ENCODE results near the gene NYNRIN. TPM values are rescaled to one million over a fixed set of nuclear protein-coding genes. Genes with fewer than 3 reads are reported as not detected.
"Not testable (repeated sequence)": the region's sequence is repeated elsewhere in the genome, so short reads cannot be mapped to it uniquely, and the experiment has no call there.

Gene NYNRIN
- total RNA-seq, 1 experiment from 2014 or later, result 25.1 TPM

DNA sequence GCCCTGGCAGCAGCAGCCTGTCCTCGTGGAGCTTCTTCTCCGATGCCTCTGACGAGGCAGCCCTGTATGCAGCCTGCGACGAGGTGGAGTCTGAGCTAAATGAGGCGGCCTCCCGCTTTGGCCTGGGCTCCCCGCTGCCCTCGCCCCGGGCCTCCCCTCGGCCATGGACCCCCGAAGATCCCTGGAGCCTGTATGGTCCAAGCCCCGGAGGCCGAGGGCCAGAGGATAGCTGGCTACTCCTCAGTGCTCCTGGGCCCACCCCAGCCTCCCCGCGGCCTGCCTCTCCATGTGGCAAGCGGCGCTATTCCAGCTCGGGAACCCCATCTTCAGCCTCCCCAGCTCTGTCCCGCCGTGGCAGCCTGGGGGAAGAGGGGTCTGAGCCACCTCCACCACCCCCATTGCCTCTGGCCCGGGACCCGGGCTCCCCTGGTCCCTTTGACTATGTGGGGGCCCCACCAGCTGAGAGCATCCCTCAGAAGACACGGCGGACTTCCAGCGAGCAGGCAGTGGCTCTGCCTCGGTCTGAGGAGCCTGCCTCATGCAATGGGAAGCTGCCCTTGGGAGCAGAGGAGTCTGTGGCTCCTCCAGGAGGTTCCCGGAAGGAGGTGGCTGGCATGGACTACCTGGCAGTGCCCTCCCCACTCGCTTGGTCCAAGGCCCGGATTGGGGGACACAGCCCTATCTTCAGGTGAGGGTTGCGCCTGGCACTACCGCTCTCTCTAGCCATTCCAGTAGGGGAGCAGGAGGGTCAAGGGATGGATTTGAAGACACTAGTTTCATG, 28.7 kb upstream of the NYNRIN start:
- DNase-seq (ENCODE audit: low spot score), result no peak

DNA sequence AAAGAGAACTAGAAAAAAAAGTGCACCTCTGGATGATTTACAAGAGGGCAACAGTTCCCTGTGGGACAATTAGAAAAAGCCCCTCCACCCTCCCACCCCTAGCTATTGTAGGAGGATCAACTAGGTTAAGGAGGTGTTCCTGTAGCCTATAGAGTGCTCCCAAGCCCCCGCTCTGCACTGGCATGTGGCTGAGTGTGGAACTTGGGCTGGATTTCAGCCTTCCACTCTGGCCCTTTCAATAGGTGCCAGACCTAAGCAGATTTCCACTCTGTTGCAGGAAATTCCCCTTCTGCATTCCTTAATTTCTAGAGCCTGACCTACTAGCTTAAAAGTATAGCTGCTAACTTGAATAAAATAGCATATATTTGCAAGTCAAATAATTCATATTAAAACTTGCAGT, 28.1 kb upstream of the NYNRIN start:
- DNase-seq (ENCODE audit: low spot score), result no peak

DNA sequence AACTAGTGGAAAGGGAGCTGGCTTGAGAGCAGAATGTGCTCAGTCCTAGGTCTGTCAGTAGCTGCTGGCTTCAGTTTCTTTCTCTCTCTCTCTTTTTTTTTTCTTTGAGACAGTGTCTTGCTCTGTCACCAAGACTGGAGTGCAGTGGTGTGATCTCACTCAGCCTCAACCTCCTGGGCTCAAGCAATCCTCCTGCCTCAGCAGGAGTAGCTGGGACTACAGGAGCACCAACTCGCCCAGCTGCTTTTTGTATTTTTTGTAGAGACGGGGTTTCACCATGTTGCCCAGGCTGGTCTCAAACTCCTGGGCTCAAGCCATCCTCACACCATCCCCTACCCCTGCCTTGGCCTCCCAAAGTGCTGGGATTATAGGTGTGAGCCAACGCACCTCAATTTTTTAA, 27.2 kb upstream of the NYNRIN start:
- not testable (repeated sequence) for DNase-seq (ENCODE audit: low spot score)

DNA sequence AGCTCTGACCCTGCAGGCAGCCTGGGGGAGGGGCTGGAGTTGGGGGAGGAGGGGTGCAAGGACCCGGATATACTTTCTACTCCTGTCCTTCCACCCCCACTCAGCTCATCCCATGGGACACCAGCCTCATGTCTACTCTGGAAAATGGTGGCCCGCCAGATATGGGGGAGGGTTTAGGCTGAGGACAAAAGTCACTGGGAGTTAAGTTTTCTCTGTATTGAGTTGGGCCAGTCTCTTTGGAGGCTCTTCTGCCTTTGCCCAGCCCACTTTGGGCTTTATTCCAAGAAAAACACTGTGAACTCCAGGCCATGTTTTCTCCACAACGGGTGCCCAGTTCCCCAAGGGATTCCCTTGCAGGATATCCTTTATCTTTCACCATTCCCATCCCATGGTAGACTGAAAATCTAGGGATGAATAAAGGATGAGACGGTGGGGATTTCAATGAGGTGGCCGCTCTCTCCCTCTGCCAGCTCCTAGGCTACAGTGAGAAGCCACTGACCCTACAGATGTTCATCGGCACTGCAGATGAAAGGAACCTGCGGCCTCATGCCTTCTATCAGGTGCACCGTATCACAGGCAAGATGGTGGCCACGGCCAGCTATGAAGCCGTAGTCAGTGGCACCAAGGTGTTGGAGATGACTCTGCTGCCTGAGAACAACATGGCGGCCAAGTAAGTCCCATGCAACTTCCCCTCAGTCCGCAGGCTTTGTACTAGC, 25.9 kb upstream of the NYNRIN start:
- no peak for DNase-seq (ENCODE audit: low spot score)

DNA sequence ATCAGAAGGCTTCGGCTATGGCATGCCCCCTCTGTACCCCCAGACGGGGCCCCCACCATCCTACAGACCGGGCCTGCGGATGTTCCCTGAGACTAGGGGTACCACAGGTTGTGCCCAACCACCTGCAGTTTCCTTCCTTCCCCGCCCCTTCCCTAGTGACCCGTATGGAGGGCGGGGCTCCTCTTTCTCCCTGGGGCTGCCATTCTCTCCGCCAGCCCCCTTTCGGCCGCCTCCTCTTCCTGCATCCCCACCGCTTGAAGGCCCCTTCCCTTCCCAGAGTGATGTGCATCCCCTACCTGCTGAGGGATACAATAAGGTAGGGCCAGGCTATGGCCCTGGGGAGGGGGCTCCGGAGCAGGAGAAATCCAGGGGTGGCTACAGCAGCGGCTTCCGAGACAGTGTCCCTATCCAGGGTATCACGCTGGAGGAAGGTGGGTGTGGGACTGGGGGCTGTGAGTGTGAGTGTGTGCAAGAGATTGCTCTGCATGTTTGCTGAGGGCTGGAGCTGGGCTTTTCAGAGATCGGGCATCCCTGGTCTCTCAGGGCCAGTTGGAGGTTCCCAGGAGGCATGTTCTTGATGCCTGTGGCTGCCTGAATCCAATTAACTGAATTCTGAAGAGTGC, 22.2 kb upstream of the NYNRIN start:
- no peak for DNase-seq (ENCODE audit: low spot score)

DNA sequence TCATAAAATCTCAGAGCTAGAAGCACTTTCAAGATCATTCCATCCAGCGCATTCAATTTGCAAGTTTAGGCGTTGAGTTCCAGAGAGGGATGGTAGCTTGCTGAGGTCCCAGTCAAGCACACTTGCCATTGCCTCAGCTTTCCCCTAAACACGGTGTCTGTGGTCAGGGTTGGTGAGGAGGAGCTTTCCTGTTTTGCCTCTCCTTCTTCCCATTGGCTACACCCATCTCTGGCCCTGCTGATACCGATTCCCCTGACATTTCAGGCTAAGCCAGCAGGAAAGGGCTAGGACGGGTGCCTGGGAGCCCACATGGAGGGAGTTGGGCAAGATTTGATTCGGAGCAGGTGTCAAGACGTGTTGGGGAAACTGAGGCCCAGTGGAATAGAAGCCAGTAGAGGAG, 21.7 kb upstream of the NYNRIN start:
- DNase-seq (ENCODE audit: low spot score), result no peak

DNA sequence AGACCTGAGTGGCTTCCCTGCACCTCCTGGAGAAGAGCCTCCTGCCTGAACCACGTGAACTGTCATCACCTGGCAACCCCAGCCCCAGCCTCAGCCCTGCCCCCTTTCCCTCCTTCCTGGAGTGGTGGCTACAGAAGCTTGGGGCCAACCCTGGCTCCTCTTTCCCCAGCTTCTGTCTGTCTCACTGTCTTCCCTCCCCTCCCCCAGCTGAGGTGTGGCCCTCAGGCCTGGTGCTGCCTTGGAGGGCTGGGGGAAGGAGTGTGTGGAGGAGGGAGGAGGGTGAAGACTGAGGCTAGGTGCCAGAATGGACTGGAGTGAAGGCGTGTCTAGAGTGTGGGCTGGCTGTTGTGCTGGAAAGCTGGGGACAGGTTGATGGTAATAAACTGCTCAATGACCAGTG, 21.1 kb upstream of the NYNRIN start:
- no peak for DNase-seq (ENCODE audit: low spot score)

DNA sequence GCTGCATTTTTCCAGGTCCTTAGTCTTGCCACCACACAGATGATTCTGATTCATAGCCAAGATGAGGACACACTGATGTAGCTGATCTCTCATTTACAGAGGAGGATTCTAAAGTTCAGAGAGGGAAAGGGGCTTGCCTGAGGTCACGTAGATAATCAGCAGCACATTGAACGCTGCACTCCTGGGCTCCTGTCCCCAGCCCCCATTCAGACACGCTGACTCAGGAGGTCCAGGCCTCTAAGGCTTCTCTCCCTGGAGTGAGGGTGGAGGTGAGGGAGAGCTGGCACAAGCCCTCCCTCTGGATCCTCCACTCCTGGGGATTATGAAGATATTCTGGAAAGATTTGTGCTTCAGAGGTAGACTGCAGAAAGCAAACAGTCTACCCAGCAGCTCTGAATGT, 20.5 kb upstream of the NYNRIN start:
- DNase-seq (ENCODE audit: low spot score), result no peak

DNA sequence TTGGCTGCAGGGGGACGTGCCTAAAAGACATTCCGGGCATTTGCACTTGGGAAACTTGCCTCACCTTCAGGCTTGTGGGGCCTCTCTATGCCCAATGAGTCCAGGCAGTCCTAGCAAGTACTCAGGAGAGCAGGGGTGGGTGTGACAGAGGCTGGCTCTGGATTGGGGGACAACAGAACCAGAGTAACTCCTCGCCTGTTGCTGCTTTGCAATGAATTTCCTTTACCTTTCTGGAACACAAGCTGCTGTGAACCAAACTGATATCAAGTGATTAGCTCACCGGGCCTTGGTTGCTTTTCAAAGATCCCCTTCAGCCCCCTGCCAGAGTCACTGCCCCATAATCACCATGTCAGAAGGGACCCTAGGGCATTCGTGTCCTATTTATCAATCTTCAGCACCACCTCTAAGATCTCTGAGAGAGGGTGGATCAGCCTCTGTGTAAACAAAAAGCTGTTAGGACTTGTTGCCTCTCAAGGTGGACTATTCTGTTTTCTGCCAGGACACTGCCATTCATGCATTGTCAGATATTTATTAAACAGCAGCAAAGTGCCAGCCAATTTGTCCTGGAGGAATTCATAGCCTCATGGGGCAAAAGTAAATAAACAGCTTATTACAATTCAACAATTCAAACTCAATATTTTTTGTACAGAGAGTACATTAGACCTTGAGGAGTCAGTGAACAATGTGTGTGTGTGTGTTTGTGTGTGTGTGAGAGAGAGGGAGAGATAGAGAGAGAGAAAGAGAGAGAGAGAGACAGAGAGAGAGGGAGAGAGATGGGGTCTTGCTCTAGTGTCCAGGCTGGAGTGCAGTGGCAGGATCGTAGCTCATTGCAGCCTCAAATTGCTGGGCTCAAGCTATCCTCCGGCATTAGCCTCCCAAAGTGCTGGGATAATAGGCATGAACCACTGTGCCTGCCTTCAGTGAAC, 19.6 kb upstream of the NYNRIN start:
- DNase-seq (ENCODE audit: low spot score), result no peak

DNA sequence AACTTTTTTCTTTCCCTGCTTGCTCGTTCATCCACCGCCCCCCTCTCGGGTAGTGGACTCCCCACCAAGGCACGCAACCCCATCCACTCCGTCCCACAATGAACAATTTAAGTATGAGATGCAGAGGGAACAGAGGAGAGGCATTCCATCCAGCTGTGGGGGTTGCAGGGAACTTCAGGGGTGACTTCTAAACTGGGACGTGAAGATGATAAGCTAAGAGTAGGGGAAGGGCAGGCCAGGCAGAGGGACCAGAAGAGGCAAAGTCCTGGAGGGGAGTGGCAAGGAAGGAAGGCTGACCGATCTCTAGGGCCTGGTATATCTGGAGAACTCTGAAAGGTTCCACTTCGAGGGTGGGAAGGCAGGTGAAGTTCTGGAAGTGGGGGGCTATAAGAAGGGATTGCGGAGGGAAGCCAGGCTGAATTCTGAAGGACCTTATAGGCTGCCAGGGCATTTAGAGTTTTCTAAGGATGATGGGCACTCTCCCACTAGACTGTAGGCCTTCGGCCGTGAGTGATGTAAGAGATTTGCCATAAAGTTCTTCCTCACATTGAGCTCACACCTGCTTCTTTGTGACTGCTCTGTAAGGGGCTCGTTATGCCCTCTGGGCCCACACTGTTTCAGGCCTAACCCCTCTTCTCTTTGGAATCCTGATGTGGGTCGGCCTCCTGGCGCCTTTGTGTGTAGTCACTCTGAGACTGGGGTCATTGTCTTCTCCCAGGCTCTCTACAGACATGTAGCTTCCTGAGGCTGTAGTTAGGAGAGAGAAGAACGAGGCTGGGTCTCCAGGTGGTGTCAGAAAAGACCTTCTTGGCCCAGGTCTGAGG, 18.7 kb upstream of the NYNRIN start:
- no peak for DNase-seq (ENCODE audit: low spot score)

DNA sequence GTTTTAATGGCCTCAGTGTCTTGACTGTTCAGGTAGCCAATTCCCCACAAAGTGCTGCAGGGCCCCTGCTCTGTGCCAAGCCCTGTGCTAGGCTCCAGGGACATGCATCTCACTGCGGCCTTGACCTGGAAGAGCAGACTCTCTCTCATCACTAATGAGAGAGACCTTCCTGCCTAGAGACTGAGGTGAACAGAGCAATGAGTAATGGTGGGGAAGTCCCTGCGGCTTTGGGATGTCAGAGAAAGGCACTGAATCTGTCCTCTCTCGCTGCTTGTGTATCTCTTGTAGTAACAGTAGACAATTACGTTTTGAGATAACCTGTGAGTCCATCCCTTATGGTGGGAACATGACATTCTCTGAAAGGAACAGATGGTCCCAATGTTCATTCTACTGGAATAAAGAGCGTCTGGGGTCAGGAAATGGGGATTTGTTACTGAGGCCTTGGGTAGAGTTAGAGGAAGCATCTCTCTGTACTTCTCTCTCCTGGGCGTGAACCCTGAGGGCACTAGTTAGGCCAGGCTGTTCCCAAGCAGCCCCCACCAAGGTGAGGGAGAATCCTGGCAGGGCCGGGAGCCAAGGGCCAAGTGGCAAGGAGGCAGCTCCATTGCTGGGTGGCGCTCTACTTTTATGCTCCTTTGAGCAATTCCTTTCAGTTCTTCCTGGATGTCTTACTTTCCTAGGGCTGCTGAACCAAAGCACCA, 17.3 kb upstream of the NYNRIN start:
- DNase-seq (ENCODE audit: low spot score), result no peak

DNA sequence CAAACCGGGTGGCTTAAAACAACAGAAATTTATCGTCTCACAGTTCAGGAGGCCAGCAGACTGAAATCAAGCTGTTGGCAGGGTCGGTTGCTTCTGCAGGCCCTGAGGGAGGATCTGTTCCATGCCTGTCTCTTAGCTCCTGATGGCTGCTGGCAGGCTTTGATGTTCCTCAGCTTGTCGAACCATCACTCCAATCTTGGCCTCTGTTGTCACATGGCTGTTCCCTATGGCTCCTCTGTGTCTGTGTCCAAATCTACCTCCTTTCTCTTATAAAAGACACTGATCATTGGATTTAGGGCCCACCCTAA, 16.8 kb upstream of the NYNRIN start:
- DNase-seq (ENCODE audit: low spot score), result no peak

DNA sequence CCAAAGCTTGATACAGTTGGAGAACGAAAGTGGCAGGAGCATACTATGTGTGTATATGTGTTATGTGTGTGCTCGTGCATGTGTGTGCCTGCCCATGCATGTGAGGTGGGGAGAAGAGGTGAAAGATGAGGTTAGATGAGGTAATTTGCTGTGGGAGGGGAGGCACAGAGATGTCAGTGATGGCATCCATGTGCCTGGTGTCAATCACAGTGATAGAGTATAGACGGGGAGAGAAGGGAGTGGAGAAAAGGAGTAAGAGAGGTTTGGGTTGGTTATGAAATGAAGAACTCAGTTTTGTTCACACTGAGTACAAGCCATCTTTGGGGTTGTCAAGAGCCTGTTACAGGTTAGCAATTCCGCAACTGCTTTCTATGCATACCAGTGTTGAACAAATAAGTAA, 14.6 kb upstream of the NYNRIN start:
- no peak for DNase-seq (ENCODE audit: low spot score)

DNA sequence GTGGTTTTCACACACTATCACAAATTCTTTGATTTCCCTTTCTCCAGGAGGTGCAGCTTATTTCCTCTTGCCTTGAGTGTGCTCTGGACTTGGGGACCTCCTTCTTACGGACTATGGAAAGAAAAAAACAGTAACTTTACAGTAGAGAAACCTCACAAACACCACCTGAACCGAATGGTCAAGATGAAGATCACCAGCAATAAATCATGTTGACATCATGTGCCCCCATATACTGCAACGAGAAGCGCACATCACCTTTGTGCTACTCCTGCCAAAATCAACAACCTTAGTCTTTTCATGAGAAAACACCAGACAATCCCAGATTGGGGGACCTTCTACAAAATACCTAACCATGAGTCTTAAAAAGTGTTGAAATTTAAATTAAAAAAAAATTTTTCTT, 13.3 kb upstream of the NYNRIN start:
- DNase-seq (ENCODE audit: low spot score), result no peak

DNA sequence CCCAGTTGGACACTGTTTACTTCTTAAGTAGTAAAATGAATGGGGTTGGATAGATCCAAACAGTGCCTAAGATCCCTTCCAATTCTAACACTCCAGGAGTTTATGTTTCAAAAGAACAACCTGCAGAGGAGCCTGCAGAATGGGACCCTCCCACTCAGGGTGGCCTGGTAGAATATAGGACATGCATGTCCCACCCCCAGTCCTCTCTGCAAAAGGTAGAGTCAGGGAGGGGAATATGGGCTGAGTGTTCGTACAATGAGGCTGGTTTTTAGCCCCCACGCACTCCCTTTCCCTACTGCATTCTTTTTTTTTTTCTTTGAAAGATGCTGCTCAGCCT, 11.8 kb upstream of the NYNRIN start:
- no peak for DNase-seq (ENCODE audit: low spot score)

DNA sequence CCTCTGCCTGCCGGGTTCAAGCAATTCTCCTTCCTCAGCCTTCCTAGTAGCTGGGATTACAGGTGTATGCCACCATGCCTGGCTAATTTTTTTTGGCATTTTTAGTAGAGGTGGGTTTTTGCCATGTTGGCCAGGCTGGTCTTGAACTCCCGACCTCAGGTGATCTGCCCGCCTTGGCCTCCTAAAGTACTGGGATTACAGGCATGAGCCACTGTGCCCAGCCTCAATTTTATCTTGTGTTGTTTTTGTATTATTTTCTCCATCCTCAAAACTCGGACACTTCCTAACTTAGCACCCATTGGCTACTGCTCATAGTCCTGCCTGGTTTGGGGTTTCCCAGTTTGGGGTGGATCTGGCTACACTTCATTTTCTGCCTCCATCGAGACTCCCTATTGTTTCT, 11.2 kb upstream of the NYNRIN start:
- not testable (repeated sequence) for DNase-seq (ENCODE audit: low spot score)

DNA sequence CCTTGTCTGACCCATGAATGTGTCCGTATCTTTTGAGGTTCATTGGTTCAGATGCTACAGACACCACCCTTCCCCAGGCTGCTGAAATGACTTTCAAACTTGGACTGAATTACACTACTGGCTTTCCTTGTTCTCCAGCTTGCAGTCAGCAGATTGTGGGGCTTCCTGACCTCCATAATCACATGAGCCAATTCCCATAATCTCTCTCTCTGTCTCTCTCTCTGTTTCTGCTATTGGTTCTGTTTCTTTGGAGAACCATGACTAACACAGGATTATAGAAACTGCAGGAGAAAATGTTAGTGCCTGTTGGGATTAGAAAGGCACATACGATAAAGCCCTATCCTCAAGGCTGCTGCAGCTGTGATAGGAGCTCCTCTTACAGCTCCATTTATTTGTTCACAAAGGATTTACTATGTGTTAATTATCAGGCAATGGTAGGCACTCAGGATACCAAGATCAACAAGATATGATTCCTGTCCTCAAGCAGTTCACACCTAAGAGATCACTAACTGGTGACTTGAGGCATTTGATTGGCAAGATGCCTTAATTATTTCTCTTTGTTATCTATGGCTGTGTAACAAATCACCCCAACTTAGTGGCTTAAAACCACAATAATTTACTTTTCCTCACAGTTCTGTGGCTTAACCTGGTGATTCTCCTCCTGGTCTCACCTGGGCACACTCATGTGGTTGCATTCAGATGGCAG, 10.2 kb upstream of the NYNRIN start:
- no peak for DNase-seq (ENCODE audit: low spot score)

DNA sequence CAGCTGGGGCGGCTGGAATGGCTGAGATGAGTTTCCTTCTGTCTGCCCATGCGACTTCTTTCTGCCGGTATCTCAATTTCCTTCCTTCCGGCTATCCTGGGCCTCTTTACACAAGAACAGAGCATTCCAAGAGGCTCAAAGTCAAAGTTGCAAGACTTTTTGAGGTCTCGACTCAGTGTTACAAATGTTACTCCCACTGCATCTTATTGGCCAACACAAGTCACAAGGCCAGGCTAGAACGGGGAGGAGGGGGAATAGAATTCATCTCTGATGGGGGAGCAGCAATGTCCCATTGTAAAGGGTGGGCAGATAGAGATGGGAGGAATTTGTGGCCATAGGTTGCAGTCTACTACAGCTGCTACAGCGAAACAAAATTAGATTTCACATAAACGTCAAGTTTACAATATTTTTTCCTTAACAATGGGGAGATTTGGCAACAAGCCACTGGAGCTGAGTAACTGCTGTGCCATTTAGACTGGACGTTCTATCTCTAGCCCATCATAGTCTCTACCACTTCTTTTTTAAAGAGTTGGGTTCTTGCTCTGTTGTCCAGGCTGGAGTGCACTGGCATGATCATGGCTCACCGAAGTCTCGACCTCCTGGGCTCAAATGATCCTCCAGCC, 9.5 kb upstream of the NYNRIN start:
- DNase-seq (ENCODE audit: low spot score), result no peak

DNA sequence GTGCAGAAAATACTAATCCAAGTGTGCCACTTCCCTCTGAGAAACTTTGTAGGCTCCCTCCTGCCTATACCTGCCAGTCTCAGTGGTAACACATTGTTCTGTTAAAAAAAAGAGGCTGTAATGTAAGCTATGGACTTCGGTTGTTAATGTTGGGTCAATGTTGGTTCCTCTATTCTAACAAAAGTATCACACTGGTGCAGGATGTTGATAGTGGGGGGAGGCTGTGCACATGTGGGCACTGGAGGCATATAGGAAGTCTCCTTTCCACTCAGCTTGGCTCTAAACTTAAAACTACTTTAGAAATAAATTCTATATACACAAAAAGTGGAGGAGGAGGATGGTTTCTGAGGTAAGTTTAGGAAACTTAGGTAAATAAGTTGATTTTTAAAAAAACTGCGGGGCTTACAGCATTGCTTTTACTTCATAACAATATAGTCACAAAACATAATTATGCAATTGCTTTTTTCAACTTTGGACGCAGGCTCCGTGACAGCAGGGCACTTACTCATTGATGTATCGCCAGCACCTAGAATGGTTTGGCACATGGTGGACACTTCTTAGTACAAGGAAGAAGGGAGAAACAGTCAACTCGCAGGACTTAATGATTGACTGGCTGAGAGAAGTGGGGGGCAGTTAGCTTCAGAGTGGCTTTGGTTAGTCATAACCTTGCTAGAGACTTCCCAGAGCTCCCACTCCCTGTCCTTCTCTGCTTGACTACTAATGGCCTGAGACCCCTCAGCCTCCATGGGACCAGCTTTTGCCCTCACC, 7.9 kb upstream of the NYNRIN start:
- no peak for DNase-seq (ENCODE audit: low spot score)

All from HT-29 (cell line).